NT2/D1 (cell line): Measurements from ENCODE around the gene RGS19.

Source experiments
- DNase-seq: peaks from one replicate; pipeline ENCODE4 v3.0.0-alpha.2; 2011; ENCODE audit warnings: low read depth, low spot score
- H3K27me3 ChIP-seq: 2 replicates; pipeline ENCODE4 v1.6.0; 2011; ENCODE audit warnings: mild to moderate bottlenecking; ENCODE audit not compliant: insufficient read length, insufficient read depth
- H3K36me3 ChIP-seq: 2 replicates; pipeline ENCODE4 v1.6.1; 2011; ENCODE audit warnings: mild to moderate bottlenecking, low read length, mixed read lengths; ENCODE audit not compliant: insufficient read depth, insufficient read length
- H3K4me1 ChIP-seq: 2 replicates; pipeline ENCODE4 v1.5.1; 2011; ENCODE audit not compliant: insufficient read depth, insufficient read length
- H3K4me3 ChIP-seq: 2 replicates; pipeline ENCODE4 v1.5.1; 2011; ENCODE audit warnings: low read depth; ENCODE audit not compliant: insufficient read length
- H3K9ac ChIP-seq: 2 replicates; pipeline ENCODE4 v1.6.0; 2011; ENCODE audit warnings: low read depth; ENCODE audit not compliant: insufficient read length
- H3K9me3 ChIP-seq: 2 replicates; pipeline ENCODE4 v1.5.1; 2011; ENCODE audit warnings: mild to moderate bottlenecking, low read length; ENCODE audit not compliant: insufficient read depth
- SUZ12 ChIP-seq: IDR thresholded peaks from 2 replicates; pipeline ENCODE4 v1.6.1; 2011; ENCODE audit not compliant: insufficient read length, insufficient read depth; ENCODE audit errors: extremely low read depth
- YY1 ChIP-seq: IDR thresholded peaks from 2 replicates; pipeline ENCODE4 v1.6.1; 2011; ENCODE audit not compliant: insufficient read length, insufficient read depth
- ZNF274 ChIP-seq: IDR thresholded peaks from 2 replicates; pipeline ENCODE4 v1.6.1; 2011; ENCODE audit warnings: mild to moderate bottlenecking, low read depth, low read length

The RGS19 gene

DNA sequence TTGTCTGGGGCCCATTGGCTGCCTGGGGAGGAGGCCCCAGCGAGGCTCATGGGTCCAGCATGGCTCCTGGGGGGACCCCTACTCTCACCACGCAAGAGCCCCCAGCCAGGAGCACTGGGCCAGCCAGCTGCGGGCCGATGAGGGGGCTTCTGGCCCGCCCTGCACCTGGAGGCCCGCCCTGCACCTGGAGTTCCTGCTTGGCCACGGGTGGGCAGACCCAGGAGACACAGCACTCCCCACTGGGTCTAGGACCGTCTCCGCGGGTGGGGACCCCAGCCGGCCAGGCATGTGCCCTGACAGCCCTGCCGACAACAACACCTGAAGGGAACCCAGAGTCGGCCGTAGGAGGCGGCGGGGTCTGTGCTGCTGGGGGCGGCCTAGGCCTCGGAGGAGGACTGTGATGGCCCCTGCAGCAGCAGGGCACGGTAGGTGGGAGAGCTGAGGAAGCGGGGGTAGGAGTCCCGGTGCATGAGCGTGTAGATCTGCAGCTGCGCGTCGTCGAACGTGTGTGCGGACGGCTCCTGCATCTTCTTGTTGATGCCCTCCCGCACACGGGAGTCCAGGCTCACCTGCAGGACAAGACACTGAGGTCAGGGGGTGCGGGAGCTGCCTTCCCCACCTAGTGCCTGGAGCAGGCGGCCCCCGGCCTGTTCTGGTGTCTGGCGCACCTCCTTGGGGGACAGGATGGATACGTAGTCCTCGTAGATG is 5.7 kb downstream of the RGS19 start:
- Histone ChIP-seq H3K9ac (no peak overlapping the region), H3K27me3 (no peaks in the 10 kb centered on the region), H3K4me1 (peaks cover 19% of the 10 kb centered on the region), H3K9me3 (no peaks in the 10 kb centered on the region), H3K4me3 (no peak overlapping the region), H3K36me3 (peaks cover 55% of the 10 kb centered on the region)
- no peak for TF ChIP-seq ZNF274
- TF ChIP-seq YY1 = no peak
- no peak for TF ChIP-seq SUZ12
- DNase-seq = no peak

DNA sequence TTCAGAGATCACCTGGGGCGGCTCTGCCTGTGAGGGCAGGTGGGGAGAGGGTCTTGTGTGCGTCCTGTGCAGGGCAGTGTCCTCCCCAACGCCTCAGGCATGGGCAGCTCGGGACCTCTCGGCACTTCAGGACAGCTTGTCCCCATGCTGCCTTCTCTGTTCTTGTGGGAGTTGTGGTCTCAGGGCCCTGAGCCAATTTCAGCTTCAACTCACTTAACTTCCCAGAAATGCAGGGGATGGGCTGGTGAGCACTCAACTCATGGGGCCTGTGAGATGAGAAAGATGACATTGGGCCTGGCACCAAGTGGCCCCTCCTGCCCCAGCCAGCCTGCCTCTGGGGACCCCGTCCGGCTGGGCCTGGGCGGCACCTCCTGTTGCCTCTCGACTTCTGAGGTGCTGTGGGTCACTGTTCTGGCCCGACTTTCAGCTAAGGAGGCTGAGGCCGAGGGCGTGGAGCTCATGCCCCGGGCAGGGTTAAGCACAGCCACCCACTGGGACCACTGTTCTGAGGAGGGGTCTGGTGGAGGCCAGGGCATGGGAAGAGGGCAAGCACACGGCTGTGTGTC is 6.7 kb downstream of the RGS19 start:
- Histone ChIP-seq H3K9ac (no peak overlapping the region), H3K9me3 (no peaks in the 10 kb centered on the region), H3K27me3 (no peaks in the 10 kb centered on the region), H3K36me3 (peaks cover 54% of the 10 kb centered on the region), H3K4me1 (peaks cover 17% of the 10 kb centered on the region), H3K4me3 (no peak overlapping the region)
- no peak for DNase-seq
- TF ChIP-seq ZNF274 = no peak
- no peak for TF ChIP-seq YY1
- TF ChIP-seq SUZ12 = no peak

DNA sequence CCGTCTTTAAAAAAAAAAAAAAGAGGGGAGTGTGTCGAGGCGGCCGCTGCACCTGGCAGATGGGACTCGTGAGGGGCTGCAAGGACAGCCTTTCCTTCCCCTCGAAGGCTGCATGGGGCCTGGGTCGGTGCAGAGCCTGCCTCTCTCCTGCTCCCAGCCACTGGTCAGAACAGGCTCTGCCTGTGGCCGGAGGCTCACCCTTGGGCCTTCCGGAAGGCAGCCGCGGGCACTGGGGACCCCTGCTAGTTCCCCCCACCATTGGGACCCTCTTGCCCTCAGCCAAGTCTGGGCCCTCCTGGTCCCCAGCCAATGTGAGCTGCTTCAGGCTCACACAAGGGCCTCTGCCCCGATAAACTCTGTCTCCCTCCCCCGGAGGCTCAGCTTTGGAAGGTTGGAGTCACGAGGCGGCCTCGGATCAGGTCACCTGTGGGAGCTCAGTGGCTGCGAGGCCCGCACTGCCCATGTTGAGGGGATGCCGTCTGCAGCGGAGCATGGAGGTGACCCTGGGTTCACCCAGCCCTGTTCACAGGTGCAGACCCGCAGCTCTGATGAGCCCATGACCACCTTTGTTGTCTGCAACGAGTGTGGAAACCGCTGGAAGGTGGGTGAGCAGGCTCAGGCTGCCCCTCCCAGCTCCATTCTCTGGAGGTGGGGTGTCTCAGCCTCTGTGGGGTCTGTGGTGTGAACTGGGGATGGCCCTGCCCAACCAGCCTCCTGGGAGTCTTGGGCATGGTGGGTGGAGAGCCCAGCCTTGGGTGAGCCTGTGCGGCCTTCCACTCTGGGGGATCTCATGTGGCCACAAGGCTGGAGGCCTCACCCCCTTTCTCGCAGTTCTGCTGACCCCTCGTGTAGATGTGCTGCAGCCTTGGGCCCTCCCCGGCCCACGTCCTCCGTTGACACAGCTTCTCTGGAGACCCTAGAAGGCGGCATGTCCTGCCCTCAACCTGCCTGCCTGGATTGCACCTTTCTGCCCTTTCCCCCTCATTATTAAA is 7.7 kb downstream of the RGS19 start:
- DNase-seq = no peak
- Histone ChIP-seq H3K36me3 (peaks cover 51% of the 10 kb centered on the region), H3K9me3 (no peaks in the 10 kb centered on the region), H3K9ac (no peak overlapping the region), H3K4me3 (no peak overlapping the region), H3K27me3 (no peaks in the 10 kb centered on the region), H3K4me1 (peaks cover 21% of the 10 kb centered on the region)
- TF ChIP-seq YY1 (no peak), ZNF274 (no peak), SUZ12 (no peak)

DNA sequence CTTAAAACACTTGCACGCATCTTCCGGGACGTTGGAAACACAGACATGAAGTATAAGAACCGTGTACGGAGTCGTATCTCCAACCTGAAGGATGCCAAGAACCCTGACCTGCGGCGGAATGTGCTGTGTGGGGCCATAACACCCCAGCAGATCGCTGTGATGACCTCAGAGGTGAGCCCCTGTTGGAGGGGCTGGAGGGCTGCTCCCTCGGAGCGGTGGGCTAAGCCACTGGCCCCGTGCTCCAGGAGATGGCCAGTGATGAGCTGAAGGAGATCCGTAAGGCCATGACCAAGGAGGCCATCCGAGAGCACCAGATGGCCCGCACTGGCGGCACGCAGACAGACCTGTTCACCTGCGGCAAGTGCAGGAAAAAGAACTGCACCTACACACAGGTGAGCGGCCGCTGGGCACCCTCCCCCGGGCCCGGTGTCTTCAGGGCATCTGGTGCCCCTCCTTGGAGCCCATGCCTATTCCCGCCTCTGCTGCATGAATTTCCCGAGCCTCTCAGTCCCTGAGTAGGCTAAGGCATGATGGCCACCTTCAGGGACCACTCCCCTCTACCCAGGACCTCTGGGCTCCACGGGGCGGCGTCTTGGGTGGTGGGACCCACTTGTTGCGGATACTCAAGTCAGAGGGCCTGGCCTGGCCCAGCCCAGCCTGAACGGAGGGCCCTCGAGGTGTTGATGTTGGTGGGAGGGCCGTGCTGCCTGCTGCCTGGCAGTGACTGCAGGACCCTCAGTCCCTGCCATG is 8.9 kb downstream of the RGS19 start:
- DNase-seq = no peak
- H3K9me3 ChIP-seq = no peaks in the 10 kb centered on the region
- H3K4me1 ChIP-seq = peaks cover 28% of the 10 kb centered on the region
- no peaks in the 10 kb centered on the region for H3K27me3 ChIP-seq
- no peak for TF ChIP-seq YY1
- TF ChIP-seq ZNF274 = no peak
- no peak for TF ChIP-seq SUZ12
- H3K9ac ChIP-seq = no peak overlapping the region
- H3K4me3 ChIP-seq = no peak overlapping the region
- peaks cover 43% of the 10 kb centered on the region for H3K36me3 ChIP-seq

DNA sequence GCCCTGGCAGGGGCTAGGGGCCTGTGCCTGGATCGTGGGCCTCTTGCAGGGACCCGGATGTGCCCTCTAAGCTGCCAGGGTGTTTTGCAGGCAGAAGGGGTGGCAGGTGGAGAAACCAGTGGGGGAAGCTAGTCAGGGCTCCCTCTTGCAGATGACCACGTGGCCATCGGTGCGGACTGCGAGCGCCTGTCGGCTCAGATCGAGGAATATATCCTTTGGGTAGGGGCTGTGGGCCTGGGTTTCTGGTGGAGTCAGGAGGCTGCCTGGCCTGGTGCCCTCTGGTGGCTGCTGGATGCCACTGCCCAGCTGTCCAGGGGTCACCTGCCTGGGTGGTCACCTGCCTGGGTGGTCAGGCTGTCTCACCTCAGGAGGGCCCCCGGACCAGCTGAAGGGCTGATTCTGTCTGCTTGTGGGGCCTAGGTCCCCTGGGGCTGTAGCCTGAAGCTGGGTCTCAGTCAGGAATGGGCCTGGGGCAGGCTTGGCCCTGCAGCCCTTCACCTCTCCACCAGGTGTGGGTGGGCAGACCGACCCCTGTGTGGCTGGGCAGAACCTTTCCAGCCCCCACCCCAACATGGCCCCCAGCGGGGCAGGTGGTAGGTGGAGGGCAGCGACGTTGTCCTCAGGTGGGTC is 9.6 kb downstream of the RGS19 start:
- Histone ChIP-seq H3K9ac (no peak overlapping the region), H3K4me3 (no peak overlapping the region), H3K9me3 (no peaks in the 10 kb centered on the region), H3K27me3 (no peaks in the 10 kb centered on the region), H3K36me3 (peaks cover 37% of the 10 kb centered on the region), H3K4me1 (peaks cover 32% of the 10 kb centered on the region)
- DNase-seq = no peak
- TF ChIP-seq ZNF274 (no peak), YY1 (no peak), SUZ12 (no peak)

DNA sequence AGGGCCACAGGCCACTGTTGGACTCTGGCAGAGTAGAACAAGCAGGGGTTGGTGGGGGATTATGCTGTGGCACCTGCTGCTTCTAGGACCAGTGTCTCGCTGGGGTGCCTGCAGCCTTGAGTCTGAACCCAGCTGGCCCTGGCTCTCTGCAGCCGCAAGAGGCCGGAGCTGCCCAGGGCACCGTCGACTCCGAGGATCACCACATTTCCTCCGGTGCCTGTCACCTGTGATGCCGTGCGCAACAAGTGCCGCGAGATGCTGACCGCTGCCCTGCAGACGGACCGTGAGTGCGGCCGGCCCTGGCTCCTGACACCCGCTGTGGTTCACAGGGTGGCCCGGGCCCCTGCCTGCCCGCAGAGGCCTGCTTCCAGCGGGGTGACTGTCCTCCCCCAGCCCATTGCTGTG is 10.1 kb downstream of the RGS19 start:
- peaks cover 32% of the 10 kb centered on the region for H3K36me3 ChIP-seq
- DNase-seq = no peak
- peaks cover 36% of the 10 kb centered on the region for H3K4me1 ChIP-seq
- H3K4me3 ChIP-seq = no peak overlapping the region
- no peak for TF ChIP-seq ZNF274
- TF ChIP-seq SUZ12 = no peak
- no peak for TF ChIP-seq YY1
- H3K27me3 ChIP-seq = no peaks in the 10 kb centered on the region
- no peaks in the 10 kb centered on the region for H3K9me3 ChIP-seq
- no peak overlapping the region for H3K9ac ChIP-seq
